EL (cell line): ENCODE results near the gene SGCE.
"Not testable (repeated sequence)": the region's sequence is repeated elsewhere in the genome, so short reads cannot be mapped to it uniquely, and the experiment has no call there.

ENCODE experiments used
- DNase-seq: peaks from one replicate; pipeline ENCODE4 v3.0.0-alpha.2; 2016

The SGCE gene

GRCh38 chr7:94655848-94656657 lies at the start of gene SGCE:
SGCE (minus strand) TSS chr7:94656133; CDS start chr7:94656098, 35 bp downstream.
- DNase-seq = peak; percentile 79

GRCh38 chr7:94705155-94706021 lies 49.5 kb upstream of the SGCE start:
- DNase-seq = not testable (repeated sequence)

GRCh38 chr7:94701555-94701973 lies 45.6 kb upstream of the SGCE start:
- DNase-seq = peak; percentile 54

GRCh38 chr7:94700926-94701554 lies 45.1 kb upstream of the SGCE start:
- no peak for DNase-seq

- DNase-seq = peak; percentile 80
Observed at GRCh38 chr7:94698275-94698674, 42.3 kb upstream of the SGCE start.

GRCh38 chr7:94697035-94697974 lies 41.4 kb upstream of the SGCE start:
- DNase-seq = peak; percentile 94

GRCh38 chr7:94687810-94688209 lies 31.9 kb upstream of the SGCE start:
- peak; percentile 29 for DNase-seq

GRCh38 chr7:94687076-94687475 lies 31.1 kb upstream of the SGCE start:
- DNase-seq = no peak

GRCh38 chr7:94683066-94683465 lies 27.1 kb upstream of the SGCE start:
- DNase-seq = no peak

- no peak for DNase-seq
Observed at GRCh38 chr7:94679358-94679757, 23.4 kb upstream of the SGCE start.

- DNase-seq = no peak
Observed at GRCh38 chr7:94676431-94676830, 20.5 kb upstream of the SGCE start.

- no peak for DNase-seq
Observed at GRCh38 chr7:94675356-94675755, 19.4 kb upstream of the SGCE start.

- no peak for DNase-seq
Observed at GRCh38 chr7:94671444-94672235, 15.7 kb upstream of the SGCE start.

- DNase-seq = no peak
Observed at GRCh38 chr7:94669773-94670495, 14.0 kb upstream of the SGCE start.

- no peak for DNase-seq
Observed at GRCh38 chr7:94666879-94667587, 11.1 kb upstream of the SGCE start.

- no peak for DNase-seq
Observed at GRCh38 chr7:94665426-94665825, 9.5 kb upstream of the SGCE start.

- no peak for DNase-seq
Observed at GRCh38 chr7:94664023-94664422, 8.1 kb upstream of the SGCE start.

GRCh38 chr7:94662548-94662947 lies 6.6 kb upstream of the SGCE start:
- no peak for DNase-seq

- DNase-seq = no peak
Observed at GRCh38 chr7:94660006-94660405, 4.1 kb upstream of the SGCE start.

- DNase-seq = no peak
Observed at GRCh38 chr7:94658826-94659225, 2.9 kb upstream of the SGCE start.
